GM19099 (cell line): ENCODE results near the gene ZNF93.

Source experiments
- POLR2A ChIP-seq: IDR thresholded peaks from 3 replicates; pipeline ENCODE4 v1.6.1; 2011; ENCODE audit warnings: low read depth; ENCODE audit not compliant: insufficient read length; ENCODE audit errors: extremely low read depth

The ZNF93 gene

DNA sequence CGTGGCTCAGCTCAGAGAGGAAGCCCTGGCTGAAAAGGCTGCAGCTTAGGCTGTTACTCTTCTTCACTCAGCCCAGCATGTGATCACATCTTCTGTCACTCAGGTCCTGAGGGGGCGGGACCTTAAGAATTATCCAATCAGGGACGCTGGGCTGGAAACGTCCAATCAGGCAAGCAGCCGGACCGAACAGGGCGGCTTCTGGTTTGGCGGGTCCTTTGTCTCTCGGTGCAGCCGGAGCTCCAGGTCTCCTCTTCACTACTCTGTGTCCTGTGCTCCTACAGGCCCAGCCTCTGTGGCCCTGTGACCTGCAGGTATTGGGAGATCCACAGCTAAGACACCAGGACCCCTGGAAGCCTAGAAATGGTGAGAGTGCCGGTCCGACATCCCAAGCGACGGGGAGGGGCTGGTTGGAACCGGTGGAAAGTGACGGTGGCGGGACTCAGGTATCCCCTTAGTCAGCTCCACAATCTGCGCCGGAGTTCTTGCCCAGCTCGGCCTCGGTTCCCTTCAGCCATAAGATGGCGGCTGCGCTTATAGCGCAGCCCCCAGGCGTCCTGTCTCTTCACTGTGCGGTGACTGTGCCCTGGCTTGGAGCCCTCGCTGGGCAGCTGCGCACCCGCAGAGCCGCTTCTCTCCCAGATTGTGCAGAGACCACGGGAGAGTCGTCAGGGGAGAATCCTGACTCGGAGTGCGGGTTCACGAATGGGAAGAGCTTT is at the start of gene ZNF93:
Gene ZNF93, plus strand, starts transcription at position 218 of the 716 bp plus-strand sequence. Its CDS starts 143 bp downstream, at position 361.
- TF ChIP-seq POLR2A: peak; percentile 57

DNA sequence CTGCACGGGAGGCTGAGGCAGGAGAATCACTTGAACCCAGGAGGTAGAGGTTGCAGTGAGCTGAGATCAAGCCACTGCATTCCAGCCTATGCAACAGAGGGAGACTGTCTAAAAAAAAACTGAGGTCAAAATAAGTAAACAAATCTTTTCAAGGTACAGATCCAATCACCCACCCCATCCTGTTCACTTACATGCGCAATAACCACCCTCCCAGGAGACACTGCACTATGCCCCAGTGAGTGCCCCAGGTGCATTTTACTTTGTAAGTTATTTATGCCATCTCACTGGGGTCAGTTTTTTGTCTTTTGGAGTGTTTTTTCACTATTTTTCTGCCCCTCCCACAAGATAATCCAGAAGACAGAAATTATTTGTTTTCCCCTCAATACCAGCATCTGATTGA is 42.0 kb upstream of the ZNF93 start:
- no peak for TF ChIP-seq POLR2A

DNA sequence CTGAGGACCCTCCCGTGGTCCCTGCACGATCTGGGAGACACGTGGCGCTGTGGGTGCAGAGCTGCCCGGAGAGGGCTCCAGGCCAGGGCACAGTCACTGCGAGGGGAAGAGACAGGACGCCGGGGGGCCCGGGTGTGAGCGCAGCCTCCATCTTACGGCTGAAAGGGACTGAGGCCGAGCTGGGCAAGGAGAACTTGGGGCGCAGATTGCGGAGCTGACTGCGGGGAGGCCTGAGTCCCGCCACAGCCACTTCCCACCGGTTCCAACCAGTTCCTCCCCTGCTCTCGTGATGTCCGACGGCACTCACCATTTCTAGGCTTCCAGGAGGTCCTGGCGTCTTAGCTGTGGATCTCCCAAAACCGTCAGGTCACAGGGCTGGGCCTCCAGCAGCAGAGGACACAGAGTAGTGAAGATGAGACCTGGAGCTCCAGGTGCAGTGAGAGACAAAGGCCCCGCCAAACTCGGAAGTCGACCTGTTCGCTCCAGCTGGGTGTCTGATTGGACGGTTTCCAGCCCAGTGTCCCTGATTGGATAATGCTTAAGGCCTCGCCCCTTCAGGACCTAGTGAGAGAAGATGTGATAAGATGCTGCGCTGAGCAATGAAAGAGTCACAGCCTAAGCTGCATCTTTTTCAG is 39.9 kb upstream of the ZNF93 start:
- TF ChIP-seq POLR2A: no peak

DNA sequence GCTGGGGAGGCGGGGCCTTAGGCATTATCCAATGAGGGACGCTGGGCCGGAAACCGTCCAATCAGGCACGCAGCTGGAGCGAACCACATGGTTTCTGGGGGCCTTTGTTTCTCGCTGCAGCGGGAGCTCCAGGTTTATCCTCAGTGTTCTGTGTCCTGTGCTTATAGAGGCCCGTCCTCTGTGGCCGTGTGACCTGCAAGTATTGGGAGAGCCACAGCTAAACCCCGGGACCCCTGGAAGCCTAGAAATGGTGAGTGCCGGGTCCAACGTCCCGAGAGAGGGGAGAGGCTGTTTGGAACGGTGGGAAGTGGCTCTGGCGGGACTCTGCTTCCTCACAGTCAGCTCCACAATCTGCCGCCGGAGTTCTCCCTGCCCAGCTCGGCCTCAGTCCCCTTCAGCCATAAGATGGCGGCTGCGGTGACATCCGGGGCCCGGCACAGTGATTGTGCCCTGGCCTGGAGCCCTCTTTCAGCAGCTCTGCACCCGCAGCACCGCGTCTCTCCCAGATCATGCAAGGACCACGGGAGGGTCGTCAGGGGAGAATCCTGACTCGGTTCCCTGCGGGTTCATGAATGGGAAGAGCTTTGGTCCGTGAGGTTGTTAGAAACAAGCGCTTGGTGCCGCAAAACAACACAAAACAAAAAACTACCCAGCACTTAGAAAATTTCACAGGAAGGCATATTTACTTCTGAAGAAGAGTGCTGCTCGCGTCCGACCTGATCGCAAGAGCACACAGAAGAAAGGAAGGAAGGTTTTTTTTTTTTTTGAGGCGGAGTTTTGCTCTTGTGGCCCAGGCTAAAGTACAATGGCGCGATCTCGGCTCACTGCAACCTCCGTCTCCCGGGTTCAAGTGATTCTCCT is 34.8 kb upstream of the ZNF93 start, which contains the start of gene ZNF253:
Gene ZNF253, plus strand, starts transcription at position 133 of the 861 bp plus-strand sequence. Its CDS starts 115 bp downstream, at position 248.
- peak; percentile 94 for TF ChIP-seq POLR2A

DNA sequence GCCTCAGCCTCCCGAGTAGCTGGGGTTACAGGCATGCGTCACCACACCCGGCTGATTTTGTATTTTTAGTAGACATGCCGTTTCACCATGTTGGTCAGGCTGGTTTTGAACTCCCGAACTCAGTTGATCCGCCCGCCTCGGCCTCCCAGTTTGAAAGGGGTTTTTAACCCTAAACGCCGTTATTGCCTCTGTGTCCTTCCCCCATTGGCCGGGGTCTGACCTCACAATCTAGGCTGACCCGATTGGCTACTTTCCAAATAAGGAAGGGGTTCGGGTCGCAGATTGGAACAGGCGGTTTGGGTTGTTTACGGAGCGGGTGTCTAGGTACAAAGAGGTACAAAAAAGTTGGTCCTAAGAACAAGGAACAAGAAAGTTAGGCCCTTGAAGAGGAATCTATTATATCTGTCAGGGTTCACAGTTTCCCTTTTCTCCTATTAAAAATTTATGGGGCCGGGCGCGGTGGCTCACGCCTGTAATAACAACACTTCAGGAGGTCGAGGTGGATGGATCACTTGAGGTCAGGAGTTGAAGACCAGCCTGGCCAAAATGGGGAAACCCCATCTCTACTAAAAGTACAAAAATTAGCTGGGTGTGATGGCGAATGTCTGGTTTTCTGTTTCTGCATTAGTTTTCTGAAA is 34.0 kb upstream of the ZNF93 start:
- TF ChIP-seq POLR2A: no peak

DNA sequence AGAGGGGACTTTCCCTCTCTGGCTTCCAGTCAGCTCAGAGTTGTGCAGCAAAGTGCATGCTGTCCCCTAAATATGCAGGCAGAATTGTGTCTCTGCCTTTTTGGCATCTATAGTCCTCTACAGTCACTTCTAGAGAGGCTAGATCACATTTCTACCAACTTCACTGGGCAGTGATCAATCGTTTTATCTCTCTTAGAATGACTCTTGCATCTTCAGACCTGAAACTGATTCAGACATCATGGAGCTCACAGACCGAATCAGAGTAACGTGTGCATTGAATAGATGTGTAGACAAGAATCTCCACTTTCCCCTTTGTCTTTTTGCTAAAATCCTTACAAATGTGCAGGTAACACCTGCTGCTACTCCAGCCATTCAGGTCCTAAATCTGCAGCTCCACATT is 28.8 kb upstream of the ZNF93 start:
- TF ChIP-seq POLR2A: no peak

DNA sequence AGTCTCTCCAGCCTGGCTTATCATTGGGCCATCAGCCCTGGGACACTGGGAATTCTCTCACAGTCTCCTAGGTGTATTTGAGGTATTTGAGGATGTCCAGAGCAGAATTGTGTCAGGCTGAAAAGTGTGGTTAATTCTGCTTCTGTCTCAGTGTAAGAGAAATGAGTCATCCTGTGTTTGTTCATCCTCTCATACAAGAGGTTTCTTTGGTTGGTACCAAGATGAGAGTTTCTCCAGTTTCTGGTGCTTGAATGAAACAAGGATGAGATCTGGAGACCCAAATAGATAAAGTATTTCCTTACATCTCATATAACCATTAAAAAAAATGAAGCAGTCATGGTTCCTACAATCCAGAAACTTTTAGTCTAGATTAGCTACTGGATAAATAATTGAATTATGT is 27.4 kb upstream of the ZNF93 start:
- TF ChIP-seq POLR2A: no peak

DNA sequence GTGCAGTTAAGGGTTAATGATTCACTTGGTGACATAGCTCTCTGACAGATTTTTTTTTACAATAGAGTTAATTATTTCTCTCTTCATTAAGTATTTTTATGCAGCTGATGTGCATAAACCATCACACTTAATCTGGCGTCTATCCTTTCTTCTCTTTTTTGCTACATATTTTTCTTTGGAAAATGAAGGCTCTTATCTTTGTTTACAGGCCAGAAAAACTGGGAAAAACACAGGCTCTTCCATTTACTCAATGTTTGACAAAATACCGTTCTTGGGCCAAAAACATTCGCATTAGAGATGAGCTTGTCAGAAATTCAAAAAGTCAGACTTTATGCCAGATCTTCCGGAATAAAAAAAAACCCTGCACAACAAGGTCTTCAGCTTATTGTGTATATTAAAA is 23.0 kb upstream of the ZNF93 start:
- no peak for TF ChIP-seq POLR2A

DNA sequence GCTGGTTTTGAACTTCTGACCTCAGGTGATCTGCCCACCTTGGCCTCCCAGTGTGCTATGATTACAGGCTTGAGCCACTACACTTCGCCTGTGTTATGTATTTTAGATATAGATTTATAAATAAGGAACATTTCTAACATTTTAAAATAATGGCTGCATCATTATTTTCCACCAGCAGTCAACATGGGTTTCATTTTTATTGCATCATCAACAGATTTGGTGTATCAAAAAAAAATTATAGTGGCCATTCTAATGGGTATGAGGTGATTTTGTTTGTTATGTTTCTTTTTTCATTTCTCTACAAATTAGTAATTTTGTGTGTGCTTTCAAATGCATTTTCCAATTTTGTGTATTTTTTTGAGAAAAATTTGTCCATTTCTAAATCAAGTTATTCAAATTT is 16.2 kb upstream of the ZNF93 start:
- no peak for TF ChIP-seq POLR2A

DNA sequence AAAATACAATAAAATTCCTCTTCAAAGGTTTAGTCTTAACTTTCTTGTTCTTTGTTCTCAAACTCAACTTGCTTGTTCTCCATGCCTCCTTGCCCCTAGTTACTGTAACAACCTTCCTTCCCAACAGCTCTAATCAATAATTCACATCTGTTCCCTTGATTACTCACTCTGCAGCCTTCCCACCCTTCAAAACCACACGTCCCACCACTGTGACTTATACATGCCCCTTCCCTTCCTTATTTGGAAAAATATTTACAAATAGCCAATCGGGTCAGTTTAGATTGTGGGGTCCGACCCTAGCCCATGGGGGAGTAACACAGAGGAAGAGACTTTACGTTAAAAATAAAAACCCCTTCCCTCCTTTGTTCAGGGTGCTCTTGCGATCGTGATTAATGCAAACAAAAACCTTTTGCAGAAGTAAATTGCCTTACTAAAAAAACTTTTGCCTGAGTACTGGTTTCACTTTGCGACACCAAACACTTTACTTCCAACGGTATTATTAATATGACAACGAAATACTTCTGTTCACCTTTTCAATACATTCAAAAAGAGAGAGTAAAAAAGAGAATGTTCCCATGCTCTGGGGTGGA is 512 bp upstream of the ZNF93 start:
- no peak for TF ChIP-seq POLR2A

DNA sequence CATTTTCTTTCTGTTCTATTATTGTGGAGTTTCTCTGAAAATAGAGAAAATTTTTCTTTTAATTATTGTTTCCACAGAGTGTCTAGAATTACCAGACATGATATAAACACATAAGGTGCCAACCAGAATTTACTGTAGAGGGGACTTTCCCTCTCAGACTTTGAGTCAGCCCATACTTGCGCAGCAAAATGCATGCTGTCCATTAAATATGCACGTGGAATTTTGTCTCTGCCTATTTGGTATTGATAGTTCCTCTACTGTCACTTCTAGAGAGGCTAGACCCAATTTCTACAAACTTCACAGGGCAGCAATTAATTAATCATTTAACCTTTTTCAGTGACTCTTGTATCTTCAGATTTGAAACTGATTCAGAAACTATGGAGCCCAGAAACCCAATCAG is 8.9 kb downstream of the ZNF93 start:
- no peak for TF ChIP-seq POLR2A

DNA sequence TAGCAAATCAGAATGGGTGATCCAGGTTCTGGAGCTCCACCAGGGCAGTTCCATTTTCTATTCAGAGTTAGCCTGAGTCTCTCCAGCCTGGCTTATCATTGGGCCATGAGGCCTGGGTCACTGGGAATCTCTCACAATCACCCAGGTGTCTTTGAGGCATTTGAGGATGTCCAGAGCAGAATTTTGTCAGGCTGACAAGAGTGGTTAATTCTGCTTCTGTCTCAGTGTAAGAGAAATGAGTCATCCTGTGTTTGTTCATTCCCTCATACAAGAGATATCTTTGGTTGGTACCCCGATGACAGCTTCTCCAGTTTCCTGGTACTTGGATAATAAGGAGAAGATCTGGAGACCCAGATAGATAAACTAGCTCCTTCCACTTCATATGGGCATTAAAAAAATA is 10.4 kb downstream of the ZNF93 start:
- no peak for TF ChIP-seq POLR2A

DNA sequence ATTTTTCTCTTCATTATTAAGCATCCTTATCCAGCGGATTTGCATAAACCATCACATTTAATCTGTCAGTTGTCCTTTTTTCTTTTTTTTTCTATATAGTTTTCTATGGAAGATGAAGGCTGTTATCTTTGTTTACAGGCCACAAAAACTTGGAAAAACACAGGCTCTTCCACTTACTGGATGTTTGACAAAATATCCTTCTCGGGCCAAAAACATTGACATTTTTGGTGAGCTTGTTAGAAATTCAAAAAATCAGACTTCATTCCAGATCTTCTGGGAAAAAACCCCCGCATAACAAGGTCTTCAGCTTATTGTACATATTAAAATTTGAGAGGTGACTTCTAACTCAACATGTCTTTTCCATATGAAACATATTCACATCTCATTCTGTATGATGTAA is 13.8 kb downstream of the ZNF93 start:
- no peak for TF ChIP-seq POLR2A

DNA sequence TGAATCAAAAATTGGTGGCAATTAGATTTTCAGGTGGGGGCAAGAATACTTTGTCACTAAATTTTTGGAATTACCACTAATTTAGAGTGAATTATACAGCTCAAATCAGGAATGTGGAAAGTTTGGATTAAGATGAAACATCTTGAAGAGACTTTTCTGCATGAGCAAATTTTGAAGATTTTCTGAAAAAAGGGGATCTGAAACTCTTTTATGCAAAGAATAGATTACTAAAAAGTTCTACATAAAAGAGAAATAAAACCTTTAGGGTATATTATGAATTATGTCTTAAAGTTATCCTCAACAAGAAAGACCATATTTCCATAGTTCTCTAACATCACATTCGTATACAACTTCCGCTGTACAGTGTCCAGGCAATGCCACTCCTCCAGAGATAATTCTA is 36.7 kb downstream of the ZNF93 start:
- no peak for TF ChIP-seq POLR2A

DNA sequence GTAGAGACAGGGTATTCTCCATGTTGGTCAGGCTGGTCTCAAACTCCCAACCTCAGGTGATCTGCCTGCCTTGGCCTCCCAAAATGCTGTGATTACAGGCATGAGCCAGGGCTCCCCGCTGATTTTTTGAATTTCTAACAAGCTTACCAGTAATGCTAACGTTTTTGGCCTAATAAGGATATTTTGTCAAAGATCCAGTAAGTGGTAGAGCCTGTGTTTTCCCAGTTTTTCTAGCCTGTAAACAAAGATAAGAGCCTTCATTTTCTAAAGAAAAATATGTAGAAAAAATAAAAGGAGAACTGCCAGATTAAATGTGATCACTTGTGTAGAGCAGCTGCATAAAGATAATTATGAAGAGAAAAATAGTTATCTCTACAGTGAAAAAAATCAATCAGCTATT is 37.7 kb downstream of the ZNF93 start:
- TF ChIP-seq POLR2A: no peak
